HCT116 (cell line): ENCODE results near the gene OR13J1. TPM values are rescaled to one million over a fixed set of nuclear protein-coding genes. Genes with fewer than 3 reads are reported as not detected.

ENCODE experiments used
- ATAC-seq: fragments of 200-7000 bp; cut with Tn5 transposase; 2 replicates; pipeline ENCODE4 v1.9.1; 2020; ENCODE audit warnings: mild to moderate bottlenecking, moderate library complexity
- BruUV-seq: library from RNA; stranded (reverse); fragments of 400-500 nt; replicated peaks from 2 replicates; lab custom pipeline; 2021; lab: Mats Ljungman, UMichigan
- CTCF ChIA-PET: fragments of 300-600 bp; sonication (Branson Sonifier 250); formaldehyde crosslinking; loops from one replicate; lab custom pipeline; 2021; ENCODE audit warnings: antibody characterized with exemption; lab: Charles Lee
- POLR2A ChIA-PET: fragments of 300-600, 350-600 bp; sonication (Branson Sonifier 250); formaldehyde crosslinking; loops from one replicate; lab custom pipeline; 2021; ENCODE audit warnings: antibody characterized with exemption; lab: Charles Lee
- RAD21 ChIA-PET, 2 experiments: fragments of 300-600 bp; sonication (Branson Sonifier 250); formaldehyde crosslinking; loops; one replicate each; lab custom pipeline; 2023; ENCODE audit warnings: low total read pairs in 2 of 2; ENCODE audit not compliant: uncharacterized antibody in 2 of 2, unreplicated experiment in 2 of 2, low non-redundant PET in 1 of 2; lab: Charles Lee
- DNase-seq: peaks from one replicate; pipeline ENCODE4 v3.0.0-alpha.2; 2010; ENCODE audit warnings: low read depth, low spot score
- H2AFZ ChIP-seq: fragments of 200-600 bp; shearing (Covaris generic), sonication (generic); 2 replicates; pipeline ENCODE4 v1.6.1; 2017; ENCODE audit warnings: low read depth, mixed run types, mixed read lengths, antibody characterized with exemption, low read length; ENCODE audit not compliant: poor library complexity, severe bottlenecking
- H3K27ac ChIP-seq: 2 replicates; pipeline ENCODE4 v1.5.1; 2012; ENCODE audit warnings: low read depth, low read length
- H3K27me3 ChIP-seq: fragments of 200-600 bp; sonication (generic); 2 replicates; pipeline ENCODE4 v1.6.1; 2016; ENCODE audit warnings: mixed run types, low read length, mixed read lengths; ENCODE audit not compliant: insufficient read depth
- H3K36me3 ChIP-seq, 2 experiments: fragments of 200-500 bp in 1 of 2; fragments of 200-600 bp in 1 of 2; sonication (Bioruptor generic) in 1 of 2; sonication (generic) in 1 of 2; 2 replicates each; pipeline versions ENCODE4 v1.5.1 to v1.6.1; 2014 to 2016; ENCODE audit warnings: low read length in 2 of 2, inconsistent platforms in 1 of 2, mixed read lengths in 1 of 2, mixed run types in 1 of 2; ENCODE audit not compliant: insufficient read depth in 2 of 2, control insufficient read depth in 1 of 2
- H3K4me1 ChIP-seq, 2 experiments: fragments of 200-600 bp in 1 of 2; sonication (generic) in 1 of 2; 2 replicates each; pipeline versions ENCODE4 v1.5.1 to v1.6.1; 2012 to 2017; ENCODE audit warnings: low read length in 2 of 2, inconsistent platforms in 1 of 2, mild to moderate bottlenecking in 1 of 2, mixed read lengths in 1 of 2, mixed run types in 1 of 2, moderate library complexity in 1 of 2; ENCODE audit not compliant: insufficient read depth in 2 of 2, control insufficient read depth in 1 of 2
- H3K4me2 ChIP-seq: fragments of 200-600 bp; sonication (generic); 2 replicates; pipeline ENCODE4 v1.6.1; 2017; ENCODE audit warnings: mixed run types, low read length, mixed read lengths
- H3K4me3 ChIP-seq, 2 experiments: fragments of 200-600 bp in 1 of 2; sonication (generic) in 1 of 2; replicated peaks in 1 of 2; 2 replicates each; pipeline ENCODE4 v1.5.1; 2011 to 2016; ENCODE audit warnings: low read length in 2 of 2, control low read depth in 1 of 2, low read depth in 1 of 2, mild to moderate bottlenecking in 1 of 2, mixed read lengths in 1 of 2, mixed run types in 1 of 2
- H3K79me2 ChIP-seq: fragments of 200-600 bp; sonication (generic); 2 replicates; pipeline ENCODE4 v1.6.1; 2017; ENCODE audit warnings: mild to moderate bottlenecking, mixed run types, low read length, moderate library complexity, mixed read lengths; ENCODE audit not compliant: insufficient read depth
- H3K9ac ChIP-seq: fragments of 200-600 bp; sonication (generic); 2 replicates; pipeline ENCODE4 v1.6.1; 2016; ENCODE audit warnings: low read length, mixed read lengths
- H3K9me2 ChIP-seq: fragments of 200-600 bp; sonication (generic), shearing (Covaris generic); 2 replicates; pipeline ENCODE4 v1.6.1; 2017; ENCODE audit warnings: mixed run types, mild to moderate bottlenecking, moderate library complexity; ENCODE audit not compliant: insufficient read depth
- H3K9me3 ChIP-seq, 2 experiments: fragments of 200-500 bp in 1 of 2; fragments of 200-600 bp in 1 of 2; sonication (Bioruptor generic) in 1 of 2; sonication (generic) in 1 of 2; 2 replicates each; pipeline ENCODE4 v1.6.1; 2014 to 2017; ENCODE audit warnings: low read length in 2 of 2, mixed read lengths in 2 of 2, inconsistent platforms in 1 of 2, low read depth in 1 of 2, mild to moderate bottlenecking in 1 of 2, mixed run types in 1 of 2, moderate library complexity in 1 of 2; ENCODE audit not compliant: control insufficient read depth in 1 of 2, insufficient read depth in 1 of 2
- H4K20me1 ChIP-seq: fragments of 200-600 bp; sonication (generic), shearing (Covaris generic); 2 replicates; pipeline ENCODE4 v1.6.1; 2017; ENCODE audit warnings: mixed run types, mild to moderate bottlenecking, moderate library complexity; ENCODE audit not compliant: insufficient read depth
- CEBPB ChIP-seq: IDR thresholded peaks from 2 replicates; pipeline ENCODE4 v1.6.1; 2012; ENCODE audit warnings: low read depth
- EGR1 ChIP-seq: IDR thresholded peaks from 2 replicates; pipeline ENCODE4 v1.6.1; 2012; ENCODE audit warnings: low read depth
- RAD21 ChIP-seq: IDR thresholded peaks from 2 replicates; pipeline ENCODE4 v1.6.1; 2012; ENCODE audit warnings: low read depth, mild to moderate bottlenecking
- SIN3A ChIP-seq: IDR thresholded peaks from 2 replicates; pipeline ENCODE4 v1.6.1; 2012; ENCODE audit warnings: low read depth
- SRF ChIP-seq: IDR thresholded peaks from 2 replicates; pipeline ENCODE4 v1.6.1; 2012; ENCODE audit warnings: low read depth
- TCF7L2 ChIP-seq: IDR thresholded peaks from 2 replicates; pipeline ENCODE4 v1.7.0; 2011; ENCODE audit warnings: borderline replicate concordance, inconsistent platforms; ENCODE audit not compliant: insufficient read depth, insufficient read length; ENCODE audit errors: extremely low read depth
- intact Hi-C: fragments of 100-400 bp; cut with micrococcal nuclease; formaldehyde crosslinking; loops from 2 replicates; pipeline ENCODE4 v1.10.0; 2022
- total RNA-seq: library from RNA; stranded (reverse); gene quantifications from one replicate; pipeline ENCODE4 v1.2.1, GENCODE V29; 2021; ENCODE audit not compliant: unreplicated experiment
- TF ChIP-seq, protein P1 (sequence below), 3 experiments: fragments of 200-600 bp in 1 of 3; sonication (generic) in 1 of 3; IDR thresholded peaks in 2 of 3; conservative IDR thresholded peaks in 1 of 3; 2 replicates each; pipeline ENCODE4 v1.5.1; 2012 to 2017; ENCODE audit warnings: low read depth in 2 of 3, low read length in 2 of 3, antibody characterized with exemption in 1 of 3, borderline replicate concordance in 1 of 3, control low read depth in 1 of 3, mild to moderate bottlenecking in 1 of 3, mixed read lengths in 1 of 3, mixed run types in 1 of 3, moderate library complexity in 1 of 3; ENCODE audit not compliant: insufficient read depth in 1 of 3

OR13J1 gene
- total RNA-seq, 1 experiment from 2014 or later: not detected

DNA sequence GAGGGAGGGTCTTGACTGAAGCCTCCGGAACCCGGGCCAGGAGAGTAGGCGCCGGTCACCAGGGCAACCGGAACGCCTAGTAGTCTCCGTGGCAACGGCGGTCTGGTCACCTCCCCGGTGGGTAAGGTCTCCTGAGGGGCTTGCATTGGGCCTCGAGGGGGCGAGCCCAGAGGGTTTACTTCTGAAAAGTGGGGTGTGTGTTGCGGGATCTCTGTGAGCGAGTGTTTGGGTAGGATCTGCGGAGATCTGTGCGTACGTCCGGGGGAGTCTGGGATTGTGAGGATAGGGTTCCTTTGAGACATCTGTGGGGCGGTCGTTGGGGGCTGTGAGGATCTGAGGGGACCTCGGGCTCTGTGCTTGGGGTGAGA, 41.5 kb downstream of the OR13J1 start, which contains the start of gene FAM221B (continued):
- TF ChIP-seq SIN3A: no peak
- TF ChIP-seq, all 23 proteins: peak for 0

DNA sequence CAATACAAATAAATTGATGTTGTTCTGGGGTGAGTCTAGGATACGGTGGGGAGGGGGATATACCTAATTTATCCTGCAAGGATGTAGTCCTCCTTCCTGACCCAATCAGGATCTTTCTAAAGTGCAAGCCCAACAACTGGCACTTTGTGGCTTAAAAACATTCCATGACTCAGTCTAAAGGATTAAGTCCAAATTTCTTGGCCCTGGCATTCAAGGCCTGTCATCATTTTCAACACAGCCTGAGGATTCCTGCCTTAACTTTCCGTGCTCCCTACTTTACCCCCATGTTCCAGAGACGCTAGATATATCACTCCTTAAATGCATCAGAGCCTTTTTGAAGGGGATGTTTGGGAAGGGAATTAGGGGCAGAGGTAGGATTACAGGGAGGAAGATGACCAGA, 42.7 kb downstream of the OR13J1 start:
- ChIA-PET POLR2A (no interaction called here), RAD21 (no interaction called here), CTCF (no interaction called here)
- no TSS peak for BruUV-seq
- Histone ChIP-seq H3K4me3 (no peak overlapping the region), H3K9me2 (no peaks in the 10 kb centered on the region), H2AFZ (no peak overlapping the region), H3K79me2 (no peaks in the 10 kb centered on the region), H3K27ac (no peak overlapping the region), H3K9me3 (no peaks in the 10 kb centered on the region), H3K27me3 (no peaks in the 10 kb centered on the region), H3K4me2 (no peak overlapping the region), H3K36me3 (no peaks in the 10 kb centered on the region), H3K4me1 (peaks cover 3 to 20% of the 10 kb centered on the region in 2 experiments; a peak in 3 of 4 replicates), H4K20me1 (no peaks in the 10 kb centered on the region), H3K9ac (no peak overlapping the region)
- no peak for DNase-seq
- TF ChIP-seq, protein P1, sequence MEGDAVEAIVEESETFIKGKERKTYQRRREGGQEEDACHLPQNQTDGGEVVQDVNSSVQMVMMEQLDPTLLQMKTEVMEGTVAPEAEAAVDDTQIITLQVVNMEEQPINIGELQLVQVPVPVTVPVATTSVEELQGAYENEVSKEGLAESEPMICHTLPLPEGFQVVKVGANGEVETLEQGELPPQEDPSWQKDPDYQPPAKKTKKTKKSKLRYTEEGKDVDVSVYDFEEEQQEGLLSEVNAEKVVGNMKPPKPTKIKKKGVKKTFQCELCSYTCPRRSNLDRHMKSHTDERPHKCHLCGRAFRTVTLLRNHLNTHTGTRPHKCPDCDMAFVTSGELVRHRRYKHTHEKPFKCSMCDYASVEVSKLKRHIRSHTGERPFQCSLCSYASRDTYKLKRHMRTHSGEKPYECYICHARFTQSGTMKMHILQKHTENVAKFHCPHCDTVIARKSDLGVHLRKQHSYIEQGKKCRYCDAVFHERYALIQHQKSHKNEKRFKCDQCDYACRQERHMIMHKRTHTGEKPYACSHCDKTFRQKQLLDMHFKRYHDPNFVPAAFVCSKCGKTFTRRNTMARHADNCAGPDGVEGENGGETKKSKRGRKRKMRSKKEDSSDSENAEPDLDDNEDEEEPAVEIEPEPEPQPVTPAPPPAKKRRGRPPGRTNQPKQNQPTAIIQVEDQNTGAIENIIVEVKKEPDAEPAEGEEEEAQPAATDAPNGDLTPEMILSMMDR (IDR thresholded peaks at IDR 0.05 in 2 of 3, conservative IDR thresholded peaks at IDR 0.05 in 1 of 3; ENCODE audit: borderline replicate concordance in 1 of 3, insufficient read depth in 1 of 3, low read depth in 2 of 3, low read length in 2 of 3): no peak
- TF ChIP-seq SRF (no peak), EGR1 (no peak), RAD21 (no peak), CEBPB (no peak), TCF7L2 (no peak)
- intact Hi-C loops: no loop called here
- ATAC-seq: no peak
